Measurements from ENCODE around the gene DOCK10. TPM values are rescaled to one million over a fixed set of nuclear protein-coding genes. Genes with fewer than 3 reads are reported as not detected.

Gene DOCK10
- total RNA-seq, 1 donor from 2014 or later: 15.1 TPM

DNA sequence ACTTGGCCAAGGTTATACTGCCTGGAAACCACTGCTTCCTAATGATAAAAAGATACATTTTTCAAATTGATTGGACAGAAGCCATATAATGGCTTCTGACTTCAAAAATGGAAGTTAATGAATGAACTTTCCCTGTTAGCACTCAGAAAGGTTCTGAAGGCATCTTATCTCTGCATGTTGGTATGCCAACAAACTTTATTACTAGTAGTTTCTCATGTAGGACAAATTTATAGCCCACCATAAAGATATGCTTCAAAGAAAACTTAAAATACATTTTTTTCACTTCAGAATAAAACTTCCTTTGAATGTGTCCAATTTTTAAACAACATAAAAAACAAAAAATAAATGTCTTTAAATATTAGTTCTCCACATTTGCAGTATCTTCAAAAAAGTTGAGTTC is 10.0 kb downstream of the DOCK10 start:
- Histone ChIP-seq H3K4me3 (ENCODE audit: low read length in 3 of 3) (no peak overlapping the region), H3K9ac (ENCODE audit: low read depth in 1 of 3, low read length in 3 of 3) (no peak overlapping the region), H3K27ac (ENCODE audit: low read depth, low read length) (no peak overlapping the region), H3K27me3 (ENCODE audit: control insufficient read depth in 3 of 3, insufficient read depth in 3 of 3, low read length in 3 of 3) (no peaks in the 10 kb centered on the region), H3K9me3 (ENCODE audit: control insufficient read depth in 3 of 3, low read length in 3 of 3) (no peaks in the 10 kb centered on the region), H3K36me3 (ENCODE audit: control insufficient read depth in 3 of 3, insufficient read depth in 3 of 3, low read length in 3 of 3) (no peaks in the 10 kb centered on the region), H3K4me1 (ENCODE audit: control insufficient read depth in 3 of 3, insufficient read depth in 3 of 3, low read length in 3 of 3) (no peaks in the 10 kb centered on the region)

DNA sequence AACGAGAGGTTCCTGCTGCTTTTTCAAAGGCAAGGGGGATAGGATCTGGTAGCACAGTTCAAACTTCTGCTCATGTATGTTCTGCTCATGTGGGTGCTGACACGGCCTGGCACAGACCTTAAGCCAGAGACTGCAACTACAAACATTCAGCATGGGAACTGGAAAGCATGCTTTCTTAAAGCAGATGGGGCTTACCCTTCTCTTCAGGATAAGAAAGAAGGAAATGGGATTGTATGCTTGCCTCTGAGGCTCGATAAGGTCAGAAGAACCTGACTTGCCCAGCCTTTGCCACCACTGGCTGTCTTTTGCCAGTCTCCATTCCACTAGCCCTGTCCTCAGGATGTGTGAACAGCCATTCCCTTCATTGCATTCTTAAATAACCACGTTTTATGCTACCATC is 10.7 kb downstream of the DOCK10 start:
- H3K27ac ChIP-seq (ENCODE audit: low read depth, low read length): no peak overlapping the region
- no peaks in the 10 kb centered on the region for H3K27me3 ChIP-seq (ENCODE audit: control insufficient read depth in 3 of 3, insufficient read depth in 3 of 3, low read length in 3 of 3)
- H3K9me3 ChIP-seq (ENCODE audit: control insufficient read depth in 3 of 3, low read length in 3 of 3): no peaks in the 10 kb centered on the region
- no peaks in the 10 kb centered on the region for H3K4me1 ChIP-seq (ENCODE audit: control insufficient read depth in 3 of 3, insufficient read depth in 3 of 3, low read length in 3 of 3)
- H3K4me3 ChIP-seq (ENCODE audit: low read length in 3 of 3): no peak overlapping the region
- no peaks in the 10 kb centered on the region for H3K36me3 ChIP-seq (ENCODE audit: control insufficient read depth in 3 of 3, insufficient read depth in 3 of 3, low read length in 3 of 3)
- H3K9ac ChIP-seq (ENCODE audit: low read depth in 1 of 3, low read length in 3 of 3): no peak overlapping the region

DNA sequence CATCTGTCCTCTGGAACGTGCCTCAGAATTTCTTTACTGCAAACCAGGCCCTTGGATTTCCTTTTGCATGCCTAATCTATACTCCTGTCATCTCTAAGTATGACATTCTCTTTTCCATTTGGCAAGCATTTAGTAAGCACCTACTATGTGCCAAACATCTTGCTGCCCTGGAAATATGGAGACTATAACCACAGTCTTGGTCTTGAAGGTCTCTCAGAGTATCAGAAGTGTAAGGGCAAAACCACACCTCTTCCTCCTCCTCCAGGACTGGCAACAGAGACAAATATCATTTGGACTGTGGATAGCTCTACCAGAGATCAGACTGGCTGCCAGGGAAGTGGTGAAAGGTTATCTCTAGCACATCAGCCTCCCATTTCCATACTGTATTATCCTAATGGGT is 11.4 kb downstream of the DOCK10 start:
- H3K36me3 ChIP-seq (ENCODE audit: control insufficient read depth in 3 of 3, insufficient read depth in 3 of 3, low read length in 3 of 3): no peaks in the 10 kb centered on the region

GRCh38 chr2:225030203-225030602 is 12.1 kb downstream of the DOCK10 start:
- Histone ChIP-seq H3K27ac (ENCODE audit: low read depth, low read length) (no peak overlapping the region), H3K4me1 (ENCODE audit: control insufficient read depth in 3 of 3, insufficient read depth in 3 of 3, low read length in 3 of 3) (no peaks in the 10 kb centered on the region), H3K4me3 (ENCODE audit: low read length in 3 of 3) (no peak overlapping the region), H3K9ac (ENCODE audit: low read depth in 1 of 3, low read length in 3 of 3) (no peak overlapping the region), H3K36me3 (ENCODE audit: control insufficient read depth in 3 of 3, insufficient read depth in 3 of 3, low read length in 3 of 3) (no peaks in the 10 kb centered on the region), H3K27me3 (ENCODE audit: control insufficient read depth in 3 of 3, insufficient read depth in 3 of 3, low read length in 3 of 3) (no peaks in the 10 kb centered on the region), H3K9me3 (ENCODE audit: control insufficient read depth in 3 of 3, low read length in 3 of 3) (no peaks in the 10 kb centered on the region)

More for the DNA sequence above, 11.4 kb downstream of the DOCK10 start:
- Histone ChIP-seq H3K27ac (ENCODE audit: low read depth, low read length) (no peak overlapping the region), H3K9me3 (ENCODE audit: control insufficient read depth in 3 of 3, low read length in 3 of 3) (no peaks in the 10 kb centered on the region), H3K4me3 (ENCODE audit: low read length in 3 of 3) (no peak overlapping the region), H3K4me1 (ENCODE audit: control insufficient read depth in 3 of 3, insufficient read depth in 3 of 3, low read length in 3 of 3) (no peaks in the 10 kb centered on the region), H3K27me3 (ENCODE audit: control insufficient read depth in 3 of 3, insufficient read depth in 3 of 3, low read length in 3 of 3) (no peaks in the 10 kb centered on the region), H3K9ac (ENCODE audit: low read depth in 1 of 3, low read length in 3 of 3) (no peak overlapping the region)

GRCh38 chr2:225028572-225028971 is 13.7 kb downstream of the DOCK10 start:
- H3K9ac ChIP-seq (ENCODE audit: low read depth in 1 of 3, low read length in 3 of 3): no peak overlapping the region
- H3K27ac ChIP-seq (ENCODE audit: low read depth, low read length): no peak overlapping the region
- H3K36me3 ChIP-seq (ENCODE audit: control insufficient read depth in 3 of 3, insufficient read depth in 3 of 3, low read length in 3 of 3): no peaks in the 10 kb centered on the region
- no peaks in the 10 kb centered on the region for H3K9me3 ChIP-seq (ENCODE audit: control insufficient read depth in 3 of 3, low read length in 3 of 3)
- no peaks in the 10 kb centered on the region for H3K4me1 ChIP-seq (ENCODE audit: control insufficient read depth in 3 of 3, insufficient read depth in 3 of 3, low read length in 3 of 3)
- no peak overlapping the region for H3K4me3 ChIP-seq (ENCODE audit: low read length in 3 of 3)
- H3K27me3 ChIP-seq (ENCODE audit: control insufficient read depth in 3 of 3, insufficient read depth in 3 of 3, low read length in 3 of 3): no peaks in the 10 kb centered on the region

GRCh38 chr2:225027061-225027762 is 15.1 kb downstream of the DOCK10 start:
- Histone ChIP-seq H3K36me3 (ENCODE audit: control insufficient read depth in 3 of 3, insufficient read depth in 3 of 3, low read length in 3 of 3) (no peaks in the 10 kb centered on the region), H3K9me3 (ENCODE audit: control insufficient read depth in 3 of 3, low read length in 3 of 3) (no peaks in the 10 kb centered on the region), H3K9ac (ENCODE audit: low read depth in 1 of 3, low read length in 3 of 3) (no peak overlapping the region), H3K4me3 (ENCODE audit: low read length in 3 of 3) (no peak overlapping the region), H3K4me1 (ENCODE audit: control insufficient read depth in 3 of 3, insufficient read depth in 3 of 3, low read length in 3 of 3) (no peaks in the 10 kb centered on the region), H3K27ac (ENCODE audit: low read depth, low read length) (no peak overlapping the region), H3K27me3 (ENCODE audit: control insufficient read depth in 3 of 3, insufficient read depth in 3 of 3, low read length in 3 of 3) (no peaks in the 10 kb centered on the region)

GRCh38 chr2:225025917-225026571 is 16.2 kb downstream of the DOCK10 start:
- no peaks in the 10 kb centered on the region for H3K36me3 ChIP-seq (ENCODE audit: control insufficient read depth in 3 of 3, insufficient read depth in 3 of 3, low read length in 3 of 3)
- no peaks in the 10 kb centered on the region for H3K9me3 ChIP-seq (ENCODE audit: control insufficient read depth in 3 of 3, low read length in 3 of 3)
- H3K9ac ChIP-seq (ENCODE audit: low read depth in 1 of 3, low read length in 3 of 3): no peak overlapping the region
- H3K27ac ChIP-seq (ENCODE audit: low read depth, low read length): no peak overlapping the region
- H3K4me1 ChIP-seq (ENCODE audit: control insufficient read depth in 3 of 3, insufficient read depth in 3 of 3, low read length in 3 of 3): no peaks in the 10 kb centered on the region
- H3K27me3 ChIP-seq (ENCODE audit: control insufficient read depth in 3 of 3, insufficient read depth in 3 of 3, low read length in 3 of 3): no peaks in the 10 kb centered on the region
- H3K4me3 ChIP-seq (ENCODE audit: low read length in 3 of 3): no peak overlapping the region

DNA sequence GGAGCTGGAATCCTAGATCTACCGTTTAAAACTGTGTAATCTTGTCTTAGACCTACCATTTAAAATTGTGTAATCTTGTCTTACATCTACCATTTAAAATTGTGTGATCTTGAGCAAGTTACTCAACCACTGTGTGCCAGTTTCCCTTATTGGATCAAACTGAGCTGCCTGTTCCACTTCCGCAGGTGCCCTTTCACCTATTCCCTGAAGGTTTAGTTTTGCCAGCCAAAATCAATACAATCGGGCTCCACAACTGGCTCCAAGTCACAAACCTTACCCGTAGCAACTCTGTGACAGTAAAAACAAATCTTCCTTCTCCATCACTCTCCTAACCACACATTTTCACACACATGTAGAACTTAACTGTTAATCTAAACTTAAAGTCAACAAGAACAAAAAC is 20.1 kb downstream of the DOCK10 start:
- H3K36me3 ChIP-seq (ENCODE audit: control insufficient read depth in 3 of 3, insufficient read depth in 3 of 3, low read length in 3 of 3): no peaks in the 10 kb centered on the region
- H3K4me3 ChIP-seq (ENCODE audit: low read length in 3 of 3): no peak overlapping the region
- no peaks in the 10 kb centered on the region for H3K27me3 ChIP-seq (ENCODE audit: control insufficient read depth in 3 of 3, insufficient read depth in 3 of 3, low read length in 3 of 3)
- no peak overlapping the region for H3K27ac ChIP-seq (ENCODE audit: low read depth, low read length)
- no peaks in the 10 kb centered on the region for H3K9me3 ChIP-seq (ENCODE audit: control insufficient read depth in 3 of 3, low read length in 3 of 3)
- H3K4me1 ChIP-seq (ENCODE audit: control insufficient read depth in 3 of 3, insufficient read depth in 3 of 3, low read length in 3 of 3): peaks cover 0 to 2% (median 0%) of the 10 kb centered on the region in 3 donors
- no peak overlapping the region for H3K9ac ChIP-seq (ENCODE audit: low read depth in 1 of 3, low read length in 3 of 3)

- H3K36me3 ChIP-seq (ENCODE audit: control insufficient read depth in 3 of 3, insufficient read depth in 3 of 3, low read length in 3 of 3): no peaks in the 10 kb centered on the region
- H3K9ac ChIP-seq (ENCODE audit: low read depth in 1 of 3, low read length in 3 of 3): no peak overlapping the region
- H3K4me3 ChIP-seq (ENCODE audit: low read length in 3 of 3): no peak overlapping the region
- no peak overlapping the region for H3K27ac ChIP-seq (ENCODE audit: low read depth, low read length)
- H3K27me3 ChIP-seq (ENCODE audit: control insufficient read depth in 3 of 3, insufficient read depth in 3 of 3, low read length in 3 of 3): no peaks in the 10 kb centered on the region
- H3K4me1 ChIP-seq (ENCODE audit: control insufficient read depth in 3 of 3, insufficient read depth in 3 of 3, low read length in 3 of 3): peaks cover 0 to 3% (median 0%) of the 10 kb centered on the region in 3 donors
- H3K9me3 ChIP-seq (ENCODE audit: control insufficient read depth in 3 of 3, low read length in 3 of 3): no peaks in the 10 kb centered on the region
These were observed 22.0 kb downstream of the DOCK10 start for GRCh38 chr2:225020168-225020849.

DNA sequence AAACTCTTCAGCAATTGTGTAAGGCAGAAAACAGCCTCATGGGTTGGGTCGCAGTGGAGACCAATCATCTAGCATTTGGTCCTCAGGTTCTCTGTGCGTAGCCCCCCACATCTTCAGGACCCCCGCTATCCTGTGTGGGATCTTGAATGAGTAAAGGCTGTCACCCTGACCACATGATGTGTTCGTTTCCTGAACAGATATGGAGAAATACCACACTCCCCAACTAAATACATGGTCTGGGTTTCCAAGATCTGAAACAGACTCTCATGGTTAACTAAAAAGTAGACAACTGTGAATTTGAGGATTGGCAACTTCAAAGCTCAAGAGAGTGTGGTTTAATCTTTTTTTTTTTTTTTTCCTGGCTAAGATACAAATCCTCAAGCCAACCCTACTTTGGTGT is 23.2 kb downstream of the DOCK10 start:
- H3K27me3 ChIP-seq (ENCODE audit: control insufficient read depth in 3 of 3, insufficient read depth in 3 of 3, low read length in 3 of 3): no peaks in the 10 kb centered on the region
- no peak overlapping the region for H3K27ac ChIP-seq (ENCODE audit: low read depth, low read length)
- no peak overlapping the region for H3K9ac ChIP-seq (ENCODE audit: low read depth in 1 of 3, low read length in 3 of 3)
- peaks cover 0 to 3% (median 0%) of the 10 kb centered on the region in 3 donors for H3K4me1 ChIP-seq (ENCODE audit: control insufficient read depth in 3 of 3, insufficient read depth in 3 of 3, low read length in 3 of 3)
- no peak overlapping the region for H3K4me3 ChIP-seq (ENCODE audit: low read length in 3 of 3)
- no peaks in the 10 kb centered on the region for H3K36me3 ChIP-seq (ENCODE audit: control insufficient read depth in 3 of 3, insufficient read depth in 3 of 3, low read length in 3 of 3)
- no peaks in the 10 kb centered on the region for H3K9me3 ChIP-seq (ENCODE audit: control insufficient read depth in 3 of 3, low read length in 3 of 3)

All from skeletal muscle tissue (tissue), 4 donors.